GM23338 (cell line): Measurements from ENCODE around the gene TMUB2. TPM values are rescaled to one million over a fixed set of nuclear protein-coding genes. Genes with fewer than 3 reads are reported as not detected.

ENCODE experiments used
- ATAC-seq: fragments of 200-7000 bp; cut with Tn5 transposase; 3 replicates; pipeline ENCODE4 v1.9.1; 2020
- DNase-seq: peaks from one replicate; pipeline ENCODE4 v3.0.0-alpha.2; 2015; ENCODE audit warnings: low spot score
- H2AFZ ChIP-seq: fragments of 200-600 bp; sonication (generic); 2 replicates; pipeline ENCODE4 v1.8.0; 2016; ENCODE audit warnings: antibody characterized with exemption, mild to moderate bottlenecking, moderate library complexity
- H3F3A ChIP-seq: fragments of 200-600 bp; sonication (generic); replicated peaks from 2 replicates; pipeline ENCODE4 v1.8.0; 2017; ENCODE audit warnings: antibody characterized with exemption, mixed run types, low read depth
- H3K27ac ChIP-seq: fragments of 200-600 bp; sonication (generic); 2 replicates; pipeline ENCODE4 v1.6.1; 2016; ENCODE audit warnings: low read depth
- H3K27me3 ChIP-seq: fragments of 200-600 bp; sonication (generic); 2 replicates; pipeline ENCODE4 v1.8.0; 2016; ENCODE audit warnings: mild to moderate bottlenecking, mixed run types, moderate library complexity; ENCODE audit not compliant: insufficient read depth
- H3K36me3 ChIP-seq: fragments of 200-600 bp; sonication (generic); 2 replicates; pipeline ENCODE4 v1.8.0; 2016; ENCODE audit warnings: mild to moderate bottlenecking; ENCODE audit not compliant: insufficient read depth
- H3K4me1 ChIP-seq: fragments of 200-600 bp; sonication (generic); 2 replicates; pipeline ENCODE4 v1.8.0; 2016; ENCODE audit warnings: mild to moderate bottlenecking, moderate library complexity; ENCODE audit not compliant: insufficient read depth
- H3K4me2 ChIP-seq: fragments of 200-600 bp; sonication (generic); 2 replicates; pipeline ENCODE4 v1.7.1; 2017; ENCODE audit warnings: mixed run types
- H3K4me3 ChIP-seq: fragments of 200-600 bp; sonication (generic); 2 replicates; pipeline ENCODE4 v1.6.1; 2016; ENCODE audit warnings: mixed run types
- H3K79me2 ChIP-seq: fragments of 200-600 bp; sonication (generic); replicated peaks from 2 replicates; pipeline ENCODE4 v1.8.0; 2017; ENCODE audit warnings: mild to moderate bottlenecking; ENCODE audit not compliant: insufficient read depth
- H3K9me2 ChIP-seq: fragments of 200-600 bp; sonication (generic); 2 replicates; pipeline ENCODE4 v1.8.0; 2017; ENCODE audit not compliant: insufficient read depth
- H4K20me1 ChIP-seq: fragments of 200-600 bp; sonication (generic); replicated peaks from 2 replicates; pipeline ENCODE4 v1.8.0; 2017; ENCODE audit warnings: mild to moderate bottlenecking; ENCODE audit not compliant: insufficient read depth
- H3K27ac Mint-ChIP-seq: 2 replicates; pipeline ENCODE4 v1.8.0; 2020; ENCODE audit warnings: inconsistent platforms, mild to moderate bottlenecking, moderate library complexity, mixed read lengths
- H3K27me3 Mint-ChIP-seq: 3 replicates; pipeline ENCODE4 v1.8.0; 2022; ENCODE audit warnings: low read depth, mild to moderate bottlenecking, moderate library complexity, mixed read lengths, inconsistent platforms; ENCODE audit not compliant: insufficient read depth, poor library complexity
- H3K36me3 Mint-ChIP-seq: 3 replicates; pipeline ENCODE4 v1.8.0; 2021; ENCODE audit warnings: low read depth, mild to moderate bottlenecking, inconsistent platforms, moderate library complexity, mixed read lengths
- H3K4me1 Mint-ChIP-seq: 3 replicates; pipeline ENCODE4 v1.8.0; 2020; ENCODE audit warnings: mild to moderate bottlenecking, inconsistent platforms, mixed read lengths
- H3K4me3 Mint-ChIP-seq: 3 replicates; pipeline ENCODE4 v1.8.0; 2021; ENCODE audit warnings: moderate library complexity, mild to moderate bottlenecking, inconsistent platforms, mixed read lengths
- H3K9me3 Mint-ChIP-seq: 3 replicates; pipeline ENCODE4 v1.8.0; 2020; ENCODE audit warnings: moderate library complexity, mild to moderate bottlenecking, inconsistent platforms, mixed read lengths
- EZH2phosphoT487 ChIP-seq: fragments of 200-600 bp; sonication (generic); IDR thresholded peaks from one replicate; pipeline ENCODE4 v1.8.1; 2018; ENCODE audit warnings: antibody characterized with exemption; ENCODE audit not compliant: unreplicated experiment
- NANOG ChIP-seq: IDR thresholded peaks from 2 replicates; pipeline ENCODE4 v1.6.1; 2016; ENCODE audit warnings: antibody characterized with exemption, borderline replicate concordance
- POLR2AphosphoS5 ChIP-seq: IDR thresholded peaks from 2 replicates; pipeline ENCODE4 v1.6.1; 2016; ENCODE audit warnings: antibody characterized with exemption, low read depth
- STAT1 ChIP-seq: IDR thresholded peaks from one replicate; pipeline ENCODE4 v1.6.1; 2016; ENCODE audit warnings: antibody characterized with exemption; ENCODE audit not compliant: unreplicated experiment
- ZNF114 ChIP-seq: fragments of 250-450 bp; sonication (Bioruptor Pico); IDR thresholded peaks from 2 replicates; pipeline ENCODE4 v1.5.0; 2020; ENCODE audit warnings: mild to moderate bottlenecking, moderate library complexity
- polyA plus RNA-seq: library from polyadenylated mRNA; unstranded; fragments of >200 nt; fragmentation: Nextera tagmentation; extraction: Ambion mirVana; gene quantifications from 2 replicates; pipeline ENCODE4 v1.2.1, GENCODE V29; 2016
- total RNA-seq: library from RNA; depleted of rRNA; stranded (reverse); fragments of >200 nt; shearing (Covaris generic); gene quantifications from 2 replicates; pipeline ENCODE4 v1.2.3, GENCODE V29; 2014
- TF ChIP-seq, protein P1 (sequence below): fragments of 250-450 bp; sonication (Bioruptor Pico); IDR thresholded peaks from 2 replicates; pipeline ENCODE4 v1.5.0; 2020; ENCODE audit warnings: mild to moderate bottlenecking, moderate library complexity
- TF ChIP-seq, protein P2 (sequence below): IDR thresholded peaks from 2 replicates; pipeline ENCODE4 v1.6.1; 2016; ENCODE audit warnings: antibody characterized with exemption
- TF ChIP-seq, protein P3 (sequence below), 2 experiments: fragments of 200-600 bp in 1 of 2; sonication (generic) in 1 of 2; conservative IDR thresholded peaks; 2 replicates each; pipeline versions ENCODE4 v1.5.1 to v1.6.1; 2016 to 2017; ENCODE audit warnings: antibody characterized with exemption in 2 of 2, low read depth in 2 of 2, mild to moderate bottlenecking in 2 of 2, moderate library complexity in 1 of 2

Gene TMUB2
- total and polyA plus RNA-seq, 2 experiments from 2014 or later: 16.5 to 20.8 TPM

DNA sequence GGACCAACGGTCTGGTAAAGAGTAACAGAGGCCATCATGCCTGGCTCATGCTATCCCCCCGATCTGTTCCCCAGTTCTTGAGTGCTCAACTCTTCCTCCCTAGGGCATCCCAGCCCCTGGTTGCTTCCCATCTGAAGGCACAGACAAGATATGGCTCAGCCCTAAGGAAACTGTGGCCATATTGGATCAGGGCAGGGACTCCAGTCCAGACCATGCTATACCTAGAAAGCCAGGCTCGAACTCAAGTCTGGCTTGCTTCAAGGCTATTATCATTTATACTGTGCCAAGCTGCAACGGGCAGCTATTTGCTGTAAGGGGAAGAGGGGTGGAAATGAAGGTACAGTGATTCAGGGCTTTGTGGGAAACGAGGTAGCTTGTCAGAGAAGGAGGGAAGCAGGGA lies 29.9 kb downstream of the TMUB2 start:
- Histone ChIP-seq H4K20me1 (no peaks in the 10 kb centered on the region; the same call in none of the 2 replicates), H3K9me2 (no peaks in the 10 kb centered on the region), H3K27ac (no peak overlapping the region), H3K79me2 (peaks cover 29% of the 10 kb centered on the region), H3F3A (peaks cover 18% of the 10 kb centered on the region; the same call in 1 of the 2 replicates), H2AFZ (no peak overlapping the region), H3K36me3 (peaks cover 15% of the 10 kb centered on the region), H3K4me3 (no peak overlapping the region), H3K4me2 (no peak overlapping the region), H3K27me3 (no peaks in the 10 kb centered on the region), H3K4me1 (peaks cover 6% of the 10 kb centered on the region; the same call in 1 of the 2 replicates)
- Mint-ChIP-seq H3K27ac (no peak overlapping the region), H3K27me3 (peaks cover 23% of the 10 kb centered on the region), H3K36me3 (peaks cover 58% of the 10 kb centered on the region), H3K4me1 (peaks cover 13% of the 10 kb centered on the region), H3K9me3 (no peaks in the 10 kb centered on the region), H3K4me3 (peak overlapping the region; percentile 74)
- TF ChIP-seq, protein P1, sequence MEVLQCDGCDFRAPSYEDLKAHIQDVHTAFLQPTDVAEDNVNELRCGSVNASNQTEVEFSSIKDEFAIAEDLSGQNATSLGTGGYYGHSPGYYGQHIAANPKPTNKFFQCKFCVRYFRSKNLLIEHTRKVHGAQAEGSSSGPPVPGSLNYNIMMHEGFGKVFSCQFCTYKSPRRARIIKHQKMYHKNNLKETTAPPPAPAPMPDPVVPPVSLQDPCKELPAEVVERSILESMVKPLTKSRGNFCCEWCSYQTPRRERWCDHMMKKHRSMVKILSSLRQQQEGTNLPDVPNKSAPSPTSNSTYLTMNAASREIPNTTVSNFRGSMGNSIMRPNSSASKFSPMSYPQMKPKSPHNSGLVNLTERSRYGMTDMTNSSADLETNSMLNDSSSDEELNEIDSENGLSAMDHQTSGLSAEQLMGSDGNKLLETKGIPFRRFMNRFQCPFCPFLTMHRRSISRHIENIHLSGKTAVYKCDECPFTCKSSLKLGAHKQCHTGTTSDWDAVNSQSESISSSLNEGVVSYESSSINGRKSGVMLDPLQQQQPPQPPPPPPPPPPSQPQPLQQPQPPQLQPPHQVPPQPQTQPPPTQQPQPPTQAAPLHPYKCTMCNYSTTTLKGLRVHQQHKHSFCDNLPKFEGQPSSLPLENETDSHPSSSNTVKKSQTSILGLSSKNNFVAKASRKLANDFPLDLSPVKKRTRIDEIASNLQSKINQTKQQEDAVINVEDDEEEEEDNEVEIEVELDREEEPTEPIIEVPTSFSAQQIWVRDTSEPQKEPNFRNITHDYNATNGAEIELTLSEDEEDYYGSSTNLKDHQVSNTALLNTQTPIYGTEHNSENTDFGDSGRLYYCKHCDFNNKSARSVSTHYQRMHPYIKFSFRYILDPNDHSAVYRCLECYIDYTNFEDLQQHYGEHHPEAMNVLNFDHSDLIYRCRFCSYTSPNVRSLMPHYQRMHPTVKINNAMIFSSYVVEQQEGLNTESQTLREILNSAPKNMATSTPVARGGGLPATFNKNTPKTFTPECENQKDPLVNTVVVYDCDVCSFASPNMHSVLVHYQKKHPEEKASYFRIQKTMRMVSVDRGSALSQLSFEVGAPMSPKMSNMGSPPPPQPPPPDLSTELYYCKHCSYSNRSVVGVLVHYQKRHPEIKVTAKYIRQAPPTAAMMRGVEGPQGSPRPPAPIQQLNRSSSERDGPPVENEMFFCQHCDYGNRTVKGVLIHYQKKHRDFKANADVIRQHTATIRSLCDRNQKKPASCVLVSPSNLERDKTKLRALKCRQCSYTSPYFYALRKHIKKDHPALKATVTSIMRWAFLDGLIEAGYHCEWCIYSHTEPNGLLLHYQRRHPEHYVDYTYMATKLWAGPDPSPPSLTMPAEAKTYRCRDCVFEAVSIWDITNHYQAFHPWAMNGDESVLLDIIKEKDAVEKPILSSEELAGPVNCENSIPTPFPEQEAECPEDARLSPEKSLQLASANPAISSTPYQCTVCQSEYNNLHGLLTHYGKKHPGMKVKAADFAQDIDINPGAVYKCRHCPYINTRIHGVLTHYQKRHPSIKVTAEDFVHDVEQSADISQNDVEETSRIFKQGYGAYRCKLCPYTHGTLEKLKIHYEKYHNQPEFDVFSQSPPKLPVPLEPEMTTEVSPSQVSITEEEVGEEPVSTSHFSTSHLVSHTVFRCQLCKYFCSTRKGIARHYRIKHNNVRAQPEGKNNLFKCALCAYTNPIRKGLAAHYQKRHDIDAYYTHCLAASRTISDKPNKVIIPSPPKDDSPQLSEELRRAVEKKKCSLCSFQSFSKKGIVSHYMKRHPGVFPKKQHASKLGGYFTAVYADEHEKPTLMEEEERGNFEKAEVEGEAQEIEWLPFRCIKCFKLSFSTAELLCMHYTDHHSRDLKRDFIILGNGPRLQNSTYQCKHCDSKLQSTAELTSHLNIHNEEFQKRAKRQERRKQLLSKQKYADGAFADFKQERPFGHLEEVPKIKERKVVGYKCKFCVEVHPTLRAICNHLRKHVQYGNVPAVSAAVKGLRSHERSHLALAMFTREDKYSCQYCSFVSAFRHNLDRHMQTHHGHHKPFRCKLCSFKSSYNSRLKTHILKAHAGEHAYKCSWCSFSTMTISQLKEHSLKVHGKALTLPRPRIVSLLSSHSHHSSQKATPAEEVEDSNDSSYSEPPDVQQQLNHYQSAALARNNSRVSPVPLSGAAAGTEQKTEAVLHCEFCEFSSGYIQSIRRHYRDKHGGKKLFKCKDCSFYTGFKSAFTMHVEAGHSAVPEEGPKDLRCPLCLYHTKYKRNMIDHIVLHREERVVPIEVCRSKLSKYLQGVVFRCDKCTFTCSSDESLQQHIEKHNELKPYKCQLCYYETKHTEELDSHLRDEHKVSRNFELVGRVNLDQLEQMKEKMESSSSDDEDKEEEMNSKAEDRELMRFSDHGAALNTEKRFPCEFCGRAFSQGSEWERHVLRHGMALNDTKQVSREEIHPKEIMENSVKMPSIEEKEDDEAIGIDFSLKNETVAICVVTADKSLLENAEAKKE (CRISPR knock-in tag): no peak
- TF ChIP-seq NANOG (no peak), POLR2AphosphoS5 (no peak), EZH2phosphoT487 (no peak), STAT1 (no peak), ZNF114 (CRISPR knock-in tag) (no peak)
- TF ChIP-seq, protein P2, sequence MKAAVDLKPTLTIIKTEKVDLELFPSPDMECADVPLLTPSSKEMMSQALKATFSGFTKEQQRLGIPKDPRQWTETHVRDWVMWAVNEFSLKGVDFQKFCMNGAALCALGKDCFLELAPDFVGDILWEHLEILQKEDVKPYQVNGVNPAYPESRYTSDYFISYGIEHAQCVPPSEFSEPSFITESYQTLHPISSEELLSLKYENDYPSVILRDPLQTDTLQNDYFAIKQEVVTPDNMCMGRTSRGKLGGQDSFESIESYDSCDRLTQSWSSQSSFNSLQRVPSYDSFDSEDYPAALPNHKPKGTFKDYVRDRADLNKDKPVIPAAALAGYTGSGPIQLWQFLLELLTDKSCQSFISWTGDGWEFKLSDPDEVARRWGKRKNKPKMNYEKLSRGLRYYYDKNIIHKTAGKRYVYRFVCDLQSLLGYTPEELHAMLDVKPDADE: no peak
- TF ChIP-seq, protein P3, sequence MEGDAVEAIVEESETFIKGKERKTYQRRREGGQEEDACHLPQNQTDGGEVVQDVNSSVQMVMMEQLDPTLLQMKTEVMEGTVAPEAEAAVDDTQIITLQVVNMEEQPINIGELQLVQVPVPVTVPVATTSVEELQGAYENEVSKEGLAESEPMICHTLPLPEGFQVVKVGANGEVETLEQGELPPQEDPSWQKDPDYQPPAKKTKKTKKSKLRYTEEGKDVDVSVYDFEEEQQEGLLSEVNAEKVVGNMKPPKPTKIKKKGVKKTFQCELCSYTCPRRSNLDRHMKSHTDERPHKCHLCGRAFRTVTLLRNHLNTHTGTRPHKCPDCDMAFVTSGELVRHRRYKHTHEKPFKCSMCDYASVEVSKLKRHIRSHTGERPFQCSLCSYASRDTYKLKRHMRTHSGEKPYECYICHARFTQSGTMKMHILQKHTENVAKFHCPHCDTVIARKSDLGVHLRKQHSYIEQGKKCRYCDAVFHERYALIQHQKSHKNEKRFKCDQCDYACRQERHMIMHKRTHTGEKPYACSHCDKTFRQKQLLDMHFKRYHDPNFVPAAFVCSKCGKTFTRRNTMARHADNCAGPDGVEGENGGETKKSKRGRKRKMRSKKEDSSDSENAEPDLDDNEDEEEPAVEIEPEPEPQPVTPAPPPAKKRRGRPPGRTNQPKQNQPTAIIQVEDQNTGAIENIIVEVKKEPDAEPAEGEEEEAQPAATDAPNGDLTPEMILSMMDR (conservative IDR thresholded peaks at IDR 0.05; ENCODE audit: low read depth in 2 of 2): no peak
- ATAC-seq (no peak), DNase-seq (no peak)
